Eye (tissue), 1 donor: ENCODE results near the gene PCDHGA5.
"Not testable (repeated sequence)": the region's sequence is repeated elsewhere in the genome, so short reads cannot be mapped to it uniquely, and the experiment has no call there.

ENCODE experiments used
- DNase-seq: peaks from one replicate; pipeline ENCODE4 v3.0.0-alpha.2; 2015

Gene PCDHGA5

DNA sequence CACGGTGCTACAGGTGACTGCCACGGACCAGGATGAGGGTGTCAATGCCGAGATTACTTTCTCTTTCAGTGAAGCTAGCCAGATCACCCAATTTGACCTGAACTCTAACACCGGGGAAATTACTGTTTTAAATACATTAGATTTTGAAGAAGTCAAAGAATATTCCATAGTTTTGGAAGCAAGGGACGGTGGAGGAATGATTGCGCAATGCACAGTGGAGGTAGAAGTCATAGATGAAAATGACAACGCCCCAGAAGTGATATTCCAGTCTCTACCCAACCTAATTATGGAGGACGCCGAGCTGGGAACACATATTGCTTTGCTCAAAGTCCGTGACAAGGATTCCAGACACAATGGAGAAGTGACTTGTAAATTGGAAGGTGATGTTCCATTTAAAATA is 24.7 kb downstream of the PCDHGA5 start:
- no peak for DNase-seq

DNA sequence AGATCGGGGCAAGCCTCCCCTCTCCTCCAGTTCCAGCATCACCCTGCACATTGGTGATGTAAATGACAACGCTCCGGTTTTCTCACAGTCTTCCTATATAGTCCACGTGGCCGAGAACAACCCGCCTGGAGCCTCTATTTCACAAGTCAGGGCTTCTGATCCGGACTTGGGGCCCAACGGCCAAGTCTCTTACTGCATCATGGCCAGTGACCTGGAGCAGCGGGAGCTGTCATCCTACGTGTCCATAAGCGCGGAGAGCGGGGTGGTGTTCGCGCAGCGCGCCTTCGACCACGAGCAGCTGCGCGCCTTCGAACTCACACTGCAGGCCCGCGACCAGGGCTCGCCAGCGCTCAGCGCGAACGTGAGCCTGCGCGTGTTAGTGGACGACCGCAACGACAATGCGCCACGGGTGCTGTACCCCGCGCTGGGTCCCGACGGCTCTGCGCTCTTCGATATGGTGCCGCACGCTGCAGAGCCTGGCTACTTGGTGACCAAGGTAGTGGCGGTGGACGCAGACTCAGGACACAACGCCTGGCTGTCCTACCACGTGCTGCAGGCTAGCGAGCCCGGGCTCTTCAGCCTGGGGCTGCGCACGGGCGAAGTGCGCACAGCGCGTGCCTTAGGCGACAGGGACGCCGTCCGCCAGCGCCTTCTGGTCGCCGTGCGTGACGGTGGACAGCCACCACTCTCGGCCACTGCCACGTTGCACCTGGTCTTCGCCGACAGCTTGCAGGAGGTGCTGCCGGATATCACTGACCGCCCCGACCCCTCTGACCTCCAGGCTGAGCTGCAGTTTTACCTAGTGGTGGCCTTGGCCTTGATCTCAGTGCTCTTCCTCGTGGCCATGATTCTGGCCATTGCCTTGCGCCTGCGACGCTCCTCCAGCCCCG is 25.4 kb downstream of the PCDHGA5 start:
- no peak for DNase-seq

DNA sequence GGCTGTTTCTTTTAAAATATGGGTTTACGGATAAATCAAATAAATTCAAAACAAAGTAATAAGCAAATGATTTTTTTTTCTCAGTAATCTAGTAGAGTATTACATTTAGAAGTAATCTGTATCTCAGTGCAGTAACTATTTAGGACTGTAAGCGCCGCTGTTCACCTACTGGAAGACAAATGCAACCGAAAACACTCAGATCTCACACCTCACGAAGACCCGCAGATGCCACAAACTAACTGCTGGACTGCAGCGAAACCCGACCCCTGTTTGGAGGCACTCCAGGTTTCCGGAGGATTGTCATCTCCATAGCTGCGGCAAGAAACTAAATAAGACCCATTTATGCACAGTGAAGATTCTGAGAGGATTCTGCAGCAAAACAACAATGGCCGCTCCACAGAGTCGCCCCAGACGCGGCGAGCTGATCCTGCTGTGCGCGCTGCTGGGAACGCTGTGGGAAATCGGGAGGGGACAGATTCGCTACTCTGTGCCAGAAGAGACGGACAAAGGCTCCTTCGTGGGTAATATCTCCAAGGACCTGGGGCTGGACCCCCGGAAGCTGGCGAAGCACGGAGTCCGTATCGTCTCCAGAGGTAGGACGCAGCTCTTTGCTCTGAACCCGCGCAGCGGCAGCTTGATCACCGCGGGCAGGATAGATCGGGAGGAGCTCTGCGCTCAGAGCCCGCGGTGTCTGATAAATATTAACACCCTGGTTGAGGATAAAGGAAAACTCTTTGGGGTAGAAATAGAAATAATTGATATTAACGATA is 28.7 kb downstream of the PCDHGA5 start, which contains the start of gene PCDHGA8:
Gene PCDHGA8, plus strand, starts transcription at position 205 of the 770 bp plus-strand sequence. Its CDS starts 181 bp downstream, at position 386.
- DNase-seq = no peak

DNA sequence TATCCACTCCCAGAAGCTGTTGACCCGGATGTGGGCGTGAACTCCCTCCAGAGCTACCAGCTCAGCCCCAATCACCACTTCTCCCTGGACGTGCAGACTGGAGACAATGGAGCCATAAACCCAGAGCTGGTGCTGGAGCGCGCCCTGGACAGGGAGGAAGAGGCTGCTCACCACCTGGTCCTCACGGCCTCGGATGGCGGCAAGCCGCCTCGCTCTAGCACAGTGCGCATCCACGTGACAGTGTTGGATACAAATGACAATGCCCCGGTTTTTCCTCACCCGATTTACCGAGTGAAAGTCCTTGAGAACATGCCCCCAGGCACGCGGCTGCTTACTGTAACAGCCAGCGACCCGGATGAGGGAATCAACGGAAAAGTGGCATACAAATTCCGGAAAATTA is 29.3 kb downstream of the PCDHGA5 start:
- no peak for DNase-seq

DNA sequence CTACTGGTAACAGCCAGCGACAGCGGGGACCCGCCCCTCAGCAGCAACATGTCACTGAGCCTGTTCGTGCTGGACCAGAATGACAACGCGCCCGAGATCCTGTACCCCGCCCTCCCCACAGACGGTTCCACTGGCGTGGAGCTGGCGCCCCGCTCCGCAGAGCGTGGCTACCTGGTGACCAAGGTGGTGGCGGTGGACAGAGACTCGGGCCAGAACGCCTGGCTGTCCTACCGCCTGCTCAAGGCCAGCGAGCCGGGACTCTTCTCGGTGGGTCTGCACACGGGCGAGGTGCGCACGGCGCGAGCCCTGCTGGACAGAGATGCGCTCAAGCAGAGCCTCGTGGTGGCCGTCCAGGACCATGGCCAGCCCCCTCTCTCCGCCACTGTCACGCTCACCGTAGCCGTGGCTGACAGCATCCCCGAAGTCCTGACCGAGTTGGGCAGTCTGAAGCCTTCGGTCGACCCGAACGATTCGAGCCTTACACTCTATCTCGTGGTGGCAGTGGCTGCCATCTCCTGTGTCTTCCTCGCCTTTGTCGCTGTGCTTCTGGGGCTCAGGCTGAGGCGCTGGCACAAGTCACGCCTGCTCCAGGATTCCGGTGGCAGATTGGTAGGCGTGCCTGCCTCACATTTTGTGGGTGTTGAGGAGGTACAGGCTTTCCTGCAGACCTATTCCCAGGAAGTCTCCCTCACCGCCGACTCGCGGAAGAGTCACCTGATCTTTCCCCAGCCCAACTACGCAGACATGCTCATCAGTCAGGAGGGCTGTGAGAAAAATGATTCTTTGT is 30.6 kb downstream of the PCDHGA5 start:
- DNase-seq = not testable (repeated sequence)

DNA sequence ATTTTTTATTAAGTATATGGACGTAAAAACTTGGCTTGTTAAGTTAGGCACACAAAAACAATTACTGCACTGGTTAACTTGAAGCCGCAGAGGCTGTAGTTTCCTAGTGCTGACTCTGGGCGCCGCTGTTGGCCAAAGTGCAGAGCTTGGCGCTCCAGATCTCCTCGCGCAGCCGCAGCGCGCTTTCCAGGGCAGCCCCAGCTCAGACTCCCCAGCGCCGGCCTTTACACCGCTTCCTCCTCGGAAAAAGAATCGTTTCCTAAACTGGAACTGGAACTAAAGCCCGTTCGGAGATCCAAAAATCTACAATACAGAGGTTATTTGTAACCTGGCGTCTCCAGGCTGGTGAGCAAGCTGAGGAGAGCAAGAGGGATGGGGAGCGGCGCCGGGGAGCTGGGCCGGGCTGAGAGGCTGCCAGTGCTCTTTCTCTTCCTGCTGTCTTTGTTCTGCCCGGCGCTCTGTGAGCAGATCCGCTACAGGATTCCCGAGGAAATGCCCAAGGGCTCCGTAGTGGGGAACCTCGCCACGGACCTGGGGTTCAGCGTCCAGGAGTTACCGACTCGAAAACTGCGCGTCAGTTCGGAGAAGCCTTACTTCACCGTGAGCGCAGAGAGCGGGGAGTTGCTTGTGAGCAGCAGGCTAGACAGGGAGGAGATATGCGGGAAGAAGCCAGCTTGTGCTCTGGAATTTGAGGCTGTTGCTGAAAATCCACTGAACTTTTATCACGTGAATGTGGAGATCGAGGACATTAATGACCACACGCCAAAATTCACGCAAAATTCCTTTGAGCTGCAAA is 34.0 kb downstream of the PCDHGA5 start, which contains the start of gene PCDHGB5:
Gene PCDHGB5, plus strand, starts transcription at position 192 of the 796 bp plus-strand sequence. Its CDS starts 181 bp downstream, at position 373.
- peak; percentile 34 for DNase-seq

DNA sequence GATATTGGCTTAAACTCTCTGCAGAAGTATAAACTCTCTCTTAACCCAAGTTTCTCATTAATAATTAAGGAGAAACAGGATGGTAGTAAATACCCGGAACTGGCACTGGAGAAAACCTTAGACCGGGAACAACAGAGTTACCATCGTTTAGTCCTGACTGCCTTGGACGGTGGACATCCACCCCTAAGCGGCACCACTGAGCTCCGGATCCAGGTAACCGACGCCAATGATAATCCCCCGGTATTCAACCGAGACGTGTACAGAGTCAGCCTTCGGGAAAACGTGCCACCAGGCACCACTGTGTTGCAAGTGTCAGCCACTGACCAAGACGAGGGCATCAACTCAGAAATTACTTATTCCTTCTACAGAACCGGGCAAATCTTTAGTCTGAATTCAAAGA is 34.6 kb downstream of the PCDHGA5 start:
- no peak for DNase-seq

DNA sequence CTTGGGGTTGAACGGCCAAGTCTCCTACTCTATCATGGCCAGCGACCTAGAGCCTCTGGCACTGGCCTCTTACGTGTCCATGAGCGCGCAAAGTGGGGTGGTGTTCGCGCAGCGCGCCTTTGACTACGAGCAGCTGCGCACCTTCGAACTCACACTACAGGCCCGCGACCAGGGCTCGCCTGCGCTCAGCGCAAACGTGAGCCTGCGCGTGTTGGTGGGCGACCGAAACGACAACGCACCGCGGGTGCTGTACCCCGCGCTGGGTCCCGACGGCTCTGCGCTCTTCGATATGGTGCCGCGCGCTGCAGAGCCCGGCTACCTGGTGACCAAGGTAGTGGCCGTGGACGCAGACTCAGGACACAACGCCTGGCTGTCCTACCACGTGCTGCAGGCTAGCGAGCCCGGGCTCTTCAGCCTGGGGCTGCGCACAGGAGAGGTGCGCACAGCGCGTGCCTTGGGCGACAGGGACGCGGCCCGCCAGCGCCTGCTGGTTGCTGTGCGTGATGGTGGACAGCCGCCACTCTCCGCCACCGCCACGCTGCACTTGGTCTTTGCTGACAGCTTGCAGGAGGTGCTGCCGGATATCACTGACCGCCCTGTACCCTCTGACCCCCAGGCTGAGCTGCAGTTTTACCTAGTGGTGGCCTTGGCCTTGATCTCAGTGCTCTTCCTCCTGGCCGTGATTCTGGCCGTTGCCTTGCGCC is 35.7 kb downstream of the PCDHGA5 start:
- DNase-seq = no peak

DNA sequence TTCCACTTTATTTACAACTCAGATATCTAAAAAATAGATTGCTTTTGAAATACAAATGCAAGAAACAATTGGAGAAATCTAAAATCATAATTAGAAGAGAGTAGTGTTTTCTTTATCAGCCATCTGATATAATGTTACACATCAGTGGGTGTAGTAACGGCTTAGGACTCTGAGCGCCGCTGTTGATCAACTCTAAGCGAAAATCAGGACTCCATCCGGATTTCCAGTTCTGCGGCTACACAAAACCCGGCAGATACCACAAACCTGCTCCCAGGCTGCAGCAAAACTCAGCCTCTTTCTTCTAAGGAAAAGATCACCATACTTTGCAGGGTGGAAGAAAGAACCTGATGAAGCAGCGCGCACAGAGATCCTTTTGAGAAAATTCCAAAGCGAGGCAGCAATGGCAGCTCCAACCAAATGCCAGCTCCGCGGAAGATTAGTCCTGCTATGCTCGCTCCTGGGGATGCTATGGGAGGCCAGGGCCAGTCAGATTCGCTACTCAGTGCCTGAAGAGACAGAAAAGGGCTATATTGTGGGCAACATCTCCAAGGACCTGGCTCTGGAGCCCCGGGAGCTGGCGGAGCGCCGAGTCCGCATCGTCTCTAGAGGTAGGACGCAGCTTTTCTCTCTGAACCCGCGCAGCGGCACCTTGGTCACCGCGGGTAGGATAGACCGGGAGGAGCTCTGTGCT is 38.7 kb downstream of the PCDHGA5 start, which contains the start of gene PCDHGA9:
Gene PCDHGA9, plus strand, starts transcription at position 226 of the 691 bp plus-strand sequence. Its CDS starts 175 bp downstream, at position 401.
- peak; percentile 59 for DNase-seq

DNA sequence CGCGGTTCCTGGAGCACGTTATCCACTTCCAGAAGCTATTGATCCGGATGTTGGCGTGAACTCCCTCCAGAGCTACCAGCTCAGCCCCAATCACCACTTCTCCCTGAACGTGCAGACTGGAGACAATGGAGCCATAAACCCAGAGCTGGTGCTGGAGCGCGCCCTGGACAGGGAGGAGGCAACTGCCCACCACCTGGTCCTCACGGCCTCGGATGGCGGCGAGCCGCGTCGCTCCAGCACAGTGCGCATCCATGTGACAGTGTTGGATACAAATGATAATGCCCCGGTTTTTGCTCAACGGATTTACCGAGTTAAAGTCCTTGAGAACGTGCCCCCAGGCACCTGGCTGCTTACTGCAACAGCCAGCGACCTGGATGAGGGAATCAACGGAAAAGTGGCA is 39.4 kb downstream of the PCDHGA5 start:
- no peak for DNase-seq

DNA sequence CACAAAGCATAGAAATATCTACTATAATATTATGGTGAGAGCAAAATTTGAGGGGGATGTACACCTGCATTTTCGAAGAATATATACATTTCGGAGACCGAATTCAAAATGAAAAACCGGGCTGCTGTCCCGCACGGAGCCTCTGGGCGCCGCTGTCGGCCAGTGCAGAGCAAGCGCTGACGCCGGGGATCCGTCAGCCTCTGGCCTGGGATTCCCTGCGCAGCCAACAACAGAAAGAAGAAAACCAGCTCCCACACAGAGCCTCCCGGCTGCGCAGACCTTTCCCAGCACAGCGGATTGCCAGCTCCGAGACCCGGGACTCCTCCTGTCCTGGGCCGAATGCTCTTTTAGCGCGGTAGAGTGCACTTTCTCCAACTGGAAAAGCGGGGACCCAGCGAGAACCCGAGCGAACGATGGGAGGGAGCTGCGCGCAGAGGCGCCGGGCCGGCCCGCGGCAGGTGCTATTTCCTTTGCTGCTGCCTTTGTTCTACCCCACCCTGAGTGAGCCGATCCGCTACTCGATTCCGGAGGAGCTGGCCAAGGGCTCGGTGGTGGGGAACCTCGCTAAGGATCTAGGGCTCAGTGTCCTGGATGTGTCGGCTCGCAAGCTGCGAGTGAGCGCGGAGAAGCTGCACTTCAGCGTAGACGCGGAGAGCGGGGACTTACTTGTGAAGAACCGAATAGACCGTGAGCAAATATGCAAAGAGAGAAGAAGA is 44.0 kb downstream of the PCDHGA5 start, which contains the start of gene PCDHGB6:
Gene PCDHGB6, plus strand, starts transcription at position 232 of the 716 bp plus-strand sequence. Its CDS starts 182 bp downstream, at position 414.
- DNase-seq = peak; percentile 56

DNA sequence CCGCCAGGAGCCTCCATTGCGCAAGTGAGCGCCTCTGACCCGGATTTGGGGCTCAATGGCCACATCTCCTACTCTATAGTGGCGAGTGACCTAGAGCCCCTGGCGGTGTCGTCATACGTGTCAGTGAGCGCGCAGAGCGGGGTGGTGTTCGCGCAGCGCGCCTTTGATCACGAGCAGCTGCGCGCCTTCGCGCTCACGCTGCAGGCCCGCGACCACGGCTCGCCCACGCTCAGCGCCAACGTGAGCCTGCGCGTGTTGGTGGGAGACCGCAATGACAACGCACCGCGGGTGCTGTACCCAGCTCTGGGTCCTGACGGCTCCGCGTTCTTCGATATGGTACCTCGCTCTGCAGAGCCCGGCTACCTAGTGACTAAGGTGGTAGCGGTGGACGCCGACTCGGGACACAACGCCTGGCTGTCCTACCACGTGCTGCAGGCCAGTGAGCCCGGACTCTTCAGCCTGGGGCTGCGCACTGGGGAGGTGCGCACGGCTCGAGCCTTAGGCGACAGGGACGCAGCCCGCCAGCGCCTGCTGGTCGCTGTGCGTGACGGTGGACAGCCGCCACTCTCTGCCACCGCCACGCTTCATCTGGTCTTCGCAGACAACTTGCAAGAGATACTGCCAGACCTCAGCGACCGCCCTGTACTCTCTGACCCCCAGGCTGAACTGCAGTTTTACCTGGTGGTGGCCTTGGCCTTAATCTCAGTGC is 45.8 kb downstream of the PCDHGA5 start:
- no peak for DNase-seq

DNA sequence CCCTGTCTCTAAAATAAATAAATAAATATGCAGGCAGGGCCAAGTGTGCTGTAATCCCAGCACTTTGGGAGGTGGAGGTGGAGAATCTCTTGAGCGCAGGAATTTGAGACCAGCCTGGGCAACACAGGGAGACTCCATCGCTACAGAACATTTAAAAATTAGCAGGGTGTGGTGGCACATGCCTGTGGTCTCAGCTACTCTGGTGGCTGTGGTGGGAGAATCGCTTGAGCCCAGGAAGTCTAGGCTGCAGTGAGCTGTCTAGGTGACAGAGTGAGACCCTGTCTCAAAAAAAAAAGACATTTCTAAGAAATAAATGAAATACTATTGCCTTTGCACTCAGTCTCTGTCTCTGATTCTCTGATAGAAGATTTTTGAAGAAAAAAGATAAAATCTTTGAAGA is 47.6 kb downstream of the PCDHGA5 start:
- no peak for DNase-seq

DNA sequence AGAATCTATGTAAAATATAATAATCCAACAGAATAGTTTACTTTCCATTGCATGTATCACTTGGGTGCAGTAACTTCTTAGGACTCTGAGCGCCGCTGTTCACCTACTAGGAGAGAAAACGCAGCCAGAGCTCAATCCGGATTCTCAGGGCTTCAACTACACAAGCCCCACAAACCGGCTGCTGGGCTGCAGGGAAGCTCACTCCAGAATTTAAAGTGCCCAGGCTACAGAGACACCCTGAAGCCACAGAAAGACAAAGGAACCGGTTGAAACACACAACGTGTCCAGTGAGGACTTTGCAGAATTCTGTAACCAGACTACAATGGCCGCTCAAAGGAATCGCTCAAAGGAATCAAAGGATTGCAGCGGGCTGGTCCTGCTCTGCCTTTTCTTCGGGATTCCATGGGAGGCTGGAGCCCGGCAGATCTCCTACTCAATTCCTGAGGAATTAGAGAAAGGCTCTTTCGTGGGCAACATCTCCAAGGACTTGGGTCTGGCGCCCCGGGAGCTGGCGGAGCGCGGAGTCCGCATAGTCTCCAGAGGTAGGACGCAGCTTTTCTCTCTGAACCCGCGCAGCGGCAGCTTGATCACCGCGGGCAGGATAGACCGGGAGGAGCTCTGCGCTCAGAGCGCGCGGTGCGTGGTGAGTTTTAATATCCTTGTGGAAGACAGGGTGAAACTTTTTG is 49.0 kb downstream of the PCDHGA5 start, which contains the start of gene PCDHGA10:
Gene PCDHGA10, plus strand, starts transcription at position 134 of the 686 bp plus-strand sequence. Its CDS starts 189 bp downstream, at position 323.
- DNase-seq = peak; percentile 52

DNA sequence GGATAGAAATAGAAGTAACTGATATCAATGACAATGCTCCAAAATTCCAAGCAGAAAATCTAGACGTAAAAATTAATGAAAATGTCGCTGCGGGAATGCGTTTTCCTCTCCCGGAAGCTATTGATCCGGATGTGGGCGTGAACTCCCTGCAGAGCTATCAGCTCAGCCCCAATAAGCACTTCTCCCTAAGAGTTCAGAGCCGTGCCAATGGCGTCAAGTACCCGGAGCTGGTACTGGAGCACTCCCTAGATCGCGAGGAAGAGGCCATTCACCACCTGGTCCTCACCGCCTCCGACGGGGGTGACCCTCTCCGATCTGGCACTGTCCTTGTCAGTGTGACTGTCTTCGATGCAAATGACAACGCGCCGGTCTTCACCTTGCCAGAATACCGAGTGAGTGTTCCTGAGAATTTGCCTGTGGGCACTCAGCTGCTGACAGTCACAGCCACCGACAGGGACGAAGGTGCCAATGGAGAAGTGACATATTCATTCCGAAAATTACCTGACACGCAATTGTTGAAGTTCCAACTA is 49.6 kb downstream of the PCDHGA5 start:
- no peak for DNase-seq

DNA sequence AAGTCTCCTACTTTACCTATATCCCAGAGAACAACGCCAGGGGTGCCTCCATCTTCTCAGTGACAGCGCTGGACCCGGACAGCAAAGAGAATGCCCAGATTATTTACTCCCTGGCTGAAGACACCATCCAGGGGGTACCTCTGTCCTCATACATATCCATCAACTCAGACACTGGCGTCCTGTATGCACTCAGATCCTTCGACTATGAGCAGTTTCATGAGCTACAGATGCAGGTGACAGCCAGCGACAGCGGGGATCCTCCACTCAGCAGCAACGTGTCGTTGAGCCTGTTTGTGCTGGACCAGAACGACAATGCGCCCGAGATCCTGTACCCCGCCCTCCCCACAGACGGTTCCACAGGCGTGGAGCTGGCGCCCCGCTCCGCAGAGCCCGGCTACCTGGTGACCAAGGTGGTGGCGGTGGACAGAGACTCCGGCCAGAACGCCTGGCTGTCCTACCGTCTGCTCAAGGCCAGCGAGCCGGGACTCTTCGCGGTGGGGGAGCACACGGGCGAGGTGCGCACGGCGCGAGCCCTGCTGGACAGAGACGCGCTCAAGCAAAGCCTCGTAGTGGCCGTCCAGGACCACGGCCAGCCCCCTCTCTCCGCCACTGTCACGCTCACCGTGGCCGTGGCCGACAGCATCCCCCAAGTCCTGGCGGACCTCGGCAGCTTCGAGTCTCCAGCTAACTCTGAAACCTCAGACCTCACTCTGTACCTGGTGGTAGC is 50.7 kb downstream of the PCDHGA5 start:
- not testable (repeated sequence) for DNase-seq

DNA sequence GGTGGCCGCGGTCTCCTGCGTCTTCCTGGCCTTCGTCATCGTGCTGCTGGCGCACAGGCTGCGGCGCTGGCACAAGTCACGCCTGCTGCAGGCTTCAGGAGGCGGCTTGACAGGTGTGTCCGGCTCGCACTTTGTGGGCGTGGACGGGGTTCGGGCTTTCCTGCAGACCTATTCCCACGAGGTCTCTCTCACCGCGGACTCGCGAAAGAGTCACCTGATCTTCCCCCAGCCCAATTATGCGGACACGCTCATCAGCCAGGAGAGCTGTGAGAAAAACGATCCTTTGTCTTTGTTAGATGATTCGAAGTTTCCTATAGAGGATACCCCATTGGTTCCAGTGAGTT is 51.3 kb downstream of the PCDHGA5 start:
- DNase-seq = not testable (repeated sequence)
